CD14-positive monocyte (primary cell): ENCODE data around the gene PAPPA. TPM values are rescaled to one million over a fixed set of nuclear protein-coding genes. Genes with fewer than 3 reads are reported as not detected.

Experiments used
- DNase-seq, 3 donors: peaks; one replicate each; pipeline ENCODE4 v3.0.0-alpha.2; 2011 to 2022
- H2AFZ ChIP-seq: 2 replicates; pipeline ENCODE4 v1.6.0; 2012; ENCODE audit warnings: mild to moderate bottlenecking, low read depth, low read length, inconsistent platforms; ENCODE audit not compliant: insufficient read depth, poor library complexity, severe bottlenecking
- H3K27ac ChIP-seq, 2 donors: 1 replicate in 1 of 2; 2 replicates in 1 of 2; pipeline ENCODE4 v1.5.1; 2012 to 2013; ENCODE audit warnings: low read length in 2 of 2, control low read depth in 1 of 2, inconsistent platforms in 1 of 2, low read depth in 1 of 2, mild to moderate bottlenecking in 1 of 2
- H3K27me3 ChIP-seq, 2 donors: one replicate each; pipeline versions ENCODE4 v1.6.0 to v1.6.1; 2011 to 2013; ENCODE audit warnings: low read length in 2 of 2; ENCODE audit not compliant: control insufficient read depth in 2 of 2, insufficient read depth in 2 of 2
- H3K36me3 ChIP-seq, 2 donors: replicated peaks in 1 of 2; 1 replicate in 1 of 2; 2 replicates in 1 of 2; pipeline versions ENCODE4 v1.5.1 to v1.6.1; 2012 to 2013; ENCODE audit warnings: low read length in 2 of 2, control low read depth in 1 of 2, inconsistent platforms in 1 of 2, mild to moderate bottlenecking in 1 of 2; ENCODE audit not compliant: insufficient read depth in 2 of 2, control insufficient read depth in 1 of 2
- H3K4me1 ChIP-seq, 2 donors: 1 replicate in 1 of 2; 2 replicates in 1 of 2; pipeline versions ENCODE4 v1.5.1 to v1.6.1; 2012 to 2013; ENCODE audit warnings: low read length in 2 of 2, control low read depth in 1 of 2, inconsistent platforms in 1 of 2, mild to moderate bottlenecking in 1 of 2, moderate library complexity in 1 of 2; ENCODE audit not compliant: insufficient read depth in 2 of 2, control insufficient read depth in 1 of 2
- H3K4me2 ChIP-seq: replicated peaks from 2 replicates; pipeline ENCODE3; 2012; ENCODE audit warnings: low read length, moderate library complexity, mild to moderate bottlenecking; ENCODE audit not compliant: poor library complexity, severe bottlenecking; ENCODE audit errors: extremely low read depth
- H3K4me3 ChIP-seq, 3 experiments: fragments of 200-600 bp in 1 of 3; sonication (generic) in 1 of 3; replicated peaks in 1 of 3; 1 replicate in 2 of 3; 2 replicates in 1 of 3; pipeline ENCODE4 v1.5.1; 2011 to 2013; ENCODE audit warnings: low read length in 3 of 3, mild to moderate bottlenecking in 3 of 3, control low read depth in 2 of 3, low read depth in 2 of 3, inconsistent platforms in 1 of 3, moderate library complexity in 1 of 3
- H3K79me2 ChIP-seq: 2 replicates; pipeline ENCODE4 v1.6.0; 2012; ENCODE audit warnings: mild to moderate bottlenecking, control low read depth, inconsistent platforms, low read length, moderate library complexity; ENCODE audit not compliant: insufficient read depth
- H3K9ac ChIP-seq: 2 replicates; pipeline ENCODE4 v1.6.0; 2017; ENCODE audit warnings: low read length, mild to moderate bottlenecking; ENCODE audit not compliant: insufficient read depth, poor library complexity, severe bottlenecking
- H3K9me3 ChIP-seq, 2 donors: replicated peaks in 1 of 2; 1 replicate in 1 of 2; 2 replicates in 1 of 2; pipeline versions ENCODE4 v1.5.1 to v1.6.1; 2012 to 2013; ENCODE audit warnings: low read length in 2 of 2, control low read depth in 1 of 2; ENCODE audit not compliant: control insufficient read depth in 1 of 2, insufficient read depth in 1 of 2
- H4K20me1 ChIP-seq: 2 replicates; pipeline ENCODE4 v1.6.0; 2012; ENCODE audit warnings: mild to moderate bottlenecking, low read length, control low read depth, moderate library complexity; ENCODE audit not compliant: insufficient read depth
- H3K27ac Mint-ChIP-seq, 7 donors: one replicate each; pipeline ENCODE4 v1.8.0; 2020; ENCODE audit warnings: mild to moderate bottlenecking in 7 of 7, mixed read lengths in 7 of 7, moderate library complexity in 6 of 7, inconsistent platforms in 2 of 7
- H3K27me3 Mint-ChIP-seq, 3 donors: one replicate each; pipeline ENCODE4 v1.8.0; 2021 to 2022; ENCODE audit warnings: low read depth in 3 of 3, mild to moderate bottlenecking in 3 of 3, mixed read lengths in 3 of 3, moderate library complexity in 3 of 3, inconsistent platforms in 1 of 3
- H3K36me3 Mint-ChIP-seq, 2 donors: one replicate each; pipeline ENCODE4 v1.8.0; 2020; ENCODE audit warnings: mixed read lengths in 2 of 2, inconsistent platforms in 1 of 2, mild to moderate bottlenecking in 1 of 2
- H3K4me1 Mint-ChIP-seq: one replicate; pipeline ENCODE4 v1.8.0; 2020; ENCODE audit warnings: mild to moderate bottlenecking, mixed read lengths
- H3K4me3 Mint-ChIP-seq, 2 donors: one replicate each; pipeline ENCODE4 v1.8.0; 2020; ENCODE audit warnings: mild to moderate bottlenecking in 2 of 2, mixed read lengths in 2 of 2, moderate library complexity in 1 of 2
- H3K9me3 Mint-ChIP-seq, 7 donors: one replicate each; pipeline ENCODE4 v1.8.0; 2020 to 2022; ENCODE audit warnings: mixed read lengths in 7 of 7, mild to moderate bottlenecking in 6 of 7, moderate library complexity in 6 of 7, inconsistent platforms in 2 of 7
- WGBS: methylation state at CpG from one replicate; pipeline ENCODE4 v1.1.5; 2013; ENCODE audit warnings: missing lambda C conversion rate; ENCODE audit not compliant: insufficient coverage; 5-methylcytosine and 5-hydroxymethylcytosine counted together
- intact Hi-C, 2 donors: fragments of 100-400 bp; cut with micrococcal nuclease; formaldehyde crosslinking; loops; one replicate each; pipeline versions ENCODE4 v1.15.0 to v1.15.1; 2023
- polyA plus RNA-seq, 3 donors: library from polyadenylated mRNA; depleted of rRNA in 1 of 3; unstranded in 2 of 3; stranded (reverse) in 1 of 3; fragments of 300-500 nt in 2 of 3; fragments of >200 nt in 1 of 3; fragmentation: Illumina TruSeq in 2 of 3; gene quantifications; 1 replicate in 2 of 3; 2 replicates in 1 of 3; pipeline ENCODE4 v1.2.3, GENCODE V29; 2012 to 2021
- TF ChIP-seq, protein P1 (sequence below): fragments of 200-600 bp; IDR thresholded peaks from one replicate; pipeline ENCODE4 v1.8.0; 2022; ENCODE audit warnings: antibody characterized with exemption, mild to moderate bottlenecking

The PAPPA gene
- polyA plus RNA-seq, 3 donors, result not detected

DNA sequence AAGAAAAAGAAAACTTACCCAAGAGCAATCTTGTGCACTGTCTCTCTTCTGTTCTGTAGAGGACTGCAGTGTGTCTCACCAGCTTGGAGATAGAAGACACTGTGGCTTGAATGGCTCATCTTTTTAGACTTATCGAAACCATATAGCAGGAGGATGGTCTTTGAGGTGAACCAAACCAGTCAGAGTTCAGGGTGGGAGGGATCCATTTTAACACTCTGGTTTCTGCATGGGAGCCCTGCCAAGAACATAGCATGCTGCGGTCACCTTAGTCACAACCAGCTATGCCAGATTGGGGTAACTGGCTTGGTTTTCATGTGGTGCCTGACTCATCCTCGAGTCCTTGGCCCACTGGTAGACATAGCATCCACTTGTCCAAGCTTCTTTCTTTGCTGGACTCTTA, 135.1 kb downstream of the PAPPA start:
- Histone ChIP-seq H3K4me3 (no peak overlapping the region), H3K79me2 (no peaks in the 10 kb centered on the region), H3K9me3 (no peaks in the 10 kb centered on the region), H3K4me1 (no peaks in the 10 kb centered on the region), H3K4me2 (no peak overlapping the region), H2AFZ (no peak overlapping the region), H4K20me1 (no peaks in the 10 kb centered on the region), H3K27ac (no peak overlapping the region), H3K9ac (no peak overlapping the region), H3K27me3 (no peaks in the 10 kb centered on the region), H3K36me3 (no peaks in the 10 kb centered on the region)
- Mint-ChIP-seq H3K27me3 (peaks cover 0 to 7% (median 0%) of the 10 kb centered on the region in 3 donors), H3K4me1 (no peaks in the 10 kb centered on the region), H3K27ac (no peak overlapping the region), H3K36me3 (no peaks in the 10 kb centered on the region), H3K4me3 (no peak overlapping the region), H3K9me3 (peaks cover 0 to 5% (median 0%) of the 10 kb centered on the region in 7 donors)
- DNase-seq, result no peak
- intact Hi-C loops, result no loop called here
- TF ChIP-seq, protein P1, sequence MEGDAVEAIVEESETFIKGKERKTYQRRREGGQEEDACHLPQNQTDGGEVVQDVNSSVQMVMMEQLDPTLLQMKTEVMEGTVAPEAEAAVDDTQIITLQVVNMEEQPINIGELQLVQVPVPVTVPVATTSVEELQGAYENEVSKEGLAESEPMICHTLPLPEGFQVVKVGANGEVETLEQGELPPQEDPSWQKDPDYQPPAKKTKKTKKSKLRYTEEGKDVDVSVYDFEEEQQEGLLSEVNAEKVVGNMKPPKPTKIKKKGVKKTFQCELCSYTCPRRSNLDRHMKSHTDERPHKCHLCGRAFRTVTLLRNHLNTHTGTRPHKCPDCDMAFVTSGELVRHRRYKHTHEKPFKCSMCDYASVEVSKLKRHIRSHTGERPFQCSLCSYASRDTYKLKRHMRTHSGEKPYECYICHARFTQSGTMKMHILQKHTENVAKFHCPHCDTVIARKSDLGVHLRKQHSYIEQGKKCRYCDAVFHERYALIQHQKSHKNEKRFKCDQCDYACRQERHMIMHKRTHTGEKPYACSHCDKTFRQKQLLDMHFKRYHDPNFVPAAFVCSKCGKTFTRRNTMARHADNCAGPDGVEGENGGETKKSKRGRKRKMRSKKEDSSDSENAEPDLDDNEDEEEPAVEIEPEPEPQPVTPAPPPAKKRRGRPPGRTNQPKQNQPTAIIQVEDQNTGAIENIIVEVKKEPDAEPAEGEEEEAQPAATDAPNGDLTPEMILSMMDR, result no peak
- 90% methylated on average over 2 of the region's 3 CpGs for WGBS

DNA sequence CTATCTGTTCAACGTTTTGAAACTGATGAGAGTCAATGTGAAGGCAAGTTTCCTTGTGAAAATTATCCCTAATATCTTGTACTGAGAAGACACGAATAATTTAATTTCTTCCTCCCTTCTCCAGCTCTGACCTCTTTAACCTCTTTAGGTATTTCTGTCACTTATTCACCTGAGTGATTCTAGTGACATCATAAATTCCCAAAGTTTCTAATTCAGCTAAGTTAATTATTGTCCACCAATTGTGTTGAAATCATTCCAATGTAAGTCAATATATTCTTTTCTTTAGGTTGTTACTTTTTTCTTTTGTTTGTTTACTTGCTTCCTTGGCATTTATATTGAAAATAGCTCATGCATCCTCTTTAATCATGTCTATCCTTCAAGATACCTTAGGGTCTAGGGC, 143.8 kb downstream of the PAPPA start:
- no peaks in the 10 kb centered on the region for H3K4me1 ChIP-seq
- H3K4me3 ChIP-seq, result no peak overlapping the region
- H3K4me3 Mint-ChIP-seq, result no peak overlapping the region
- DNase-seq, result no peak
- H3K27ac Mint-ChIP-seq, result no peak overlapping the region
- no peak overlapping the region for H3K9ac ChIP-seq
- intact Hi-C loops, result no loop called here
- peaks cover 0 to 2% (median 0%) of the 10 kb centered on the region in 7 donors for H3K9me3 Mint-ChIP-seq
- H4K20me1 ChIP-seq, result no peaks in the 10 kb centered on the region
- H3K4me2 ChIP-seq, result no peak overlapping the region
- no peaks in the 10 kb centered on the region for H3K27me3 ChIP-seq
- peaks cover 0 to 4% (median 2%) of the 10 kb centered on the region in 3 donors for H3K27me3 Mint-ChIP-seq
- no peaks in the 10 kb centered on the region for H3K36me3 ChIP-seq
- no peak overlapping the region for H3K27ac ChIP-seq
- no peaks in the 10 kb centered on the region for H3K4me1 Mint-ChIP-seq
- H3K79me2 ChIP-seq, result no peaks in the 10 kb centered on the region
- H3K9me3 ChIP-seq, result no peaks in the 10 kb centered on the region
- TF ChIP-seq, protein P1, result no peak
- no peak overlapping the region for H2AFZ ChIP-seq
- no peaks in the 10 kb centered on the region for H3K36me3 Mint-ChIP-seq
- WGBS, result no CpG with 5 or more reads among the region's 2 CpGs
